Left renal pelvis (tissue), 4 donors: Measurements from ENCODE around the gene LPCAT3. TPM values are rescaled to one million over a fixed set of nuclear protein-coding genes. Genes with fewer than 3 reads are reported as not detected.

Experiments used
- DNase-seq, 4 donors: peaks; one replicate each; pipeline ENCODE4 v3.0.0-alpha.2; 2013; ENCODE audit warnings: low read depth in 4 of 4, low spot score in 3 of 4
- polyA plus RNA-seq, 4 donors: library from polyadenylated mRNA; unstranded; fragments of 120-200 nt; gene quantifications; one replicate each; pipeline ENCODE4 v1.2.1, GENCODE V29; 2013; ENCODE audit not compliant: insufficient read length in 4 of 4

The LPCAT3 gene
- polyA plus RNA-seq, 4 donors: 33.8 to 67.5 (median 57.9) TPM

DNA sequence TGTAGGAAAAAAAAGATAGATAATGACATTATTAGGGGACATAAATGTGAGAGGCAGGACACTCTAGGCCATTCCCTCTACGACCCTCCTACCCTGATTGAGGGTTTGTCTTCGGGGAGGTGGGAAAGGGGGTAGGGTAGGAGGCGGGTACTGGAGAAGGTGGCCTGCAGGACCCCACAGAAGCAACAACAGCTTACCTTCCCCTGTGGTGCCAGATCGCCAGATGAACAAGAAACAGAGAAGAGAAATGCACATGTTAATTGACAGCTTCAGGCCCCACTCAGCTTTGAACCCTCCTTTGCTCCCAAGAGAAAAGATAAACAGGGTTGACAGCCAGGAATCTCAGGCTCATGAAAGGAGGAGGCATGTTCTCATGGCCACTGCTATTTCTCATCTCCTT, 52.6 kb downstream of the LPCAT3 start:
- no peak for DNase-seq

GRCh38 chr12:6965026-6965661, 53.1 kb downstream of the LPCAT3 start:
- DNase-seq: peak in 2 of 4 donors; percentile 64 to 79

DNA sequence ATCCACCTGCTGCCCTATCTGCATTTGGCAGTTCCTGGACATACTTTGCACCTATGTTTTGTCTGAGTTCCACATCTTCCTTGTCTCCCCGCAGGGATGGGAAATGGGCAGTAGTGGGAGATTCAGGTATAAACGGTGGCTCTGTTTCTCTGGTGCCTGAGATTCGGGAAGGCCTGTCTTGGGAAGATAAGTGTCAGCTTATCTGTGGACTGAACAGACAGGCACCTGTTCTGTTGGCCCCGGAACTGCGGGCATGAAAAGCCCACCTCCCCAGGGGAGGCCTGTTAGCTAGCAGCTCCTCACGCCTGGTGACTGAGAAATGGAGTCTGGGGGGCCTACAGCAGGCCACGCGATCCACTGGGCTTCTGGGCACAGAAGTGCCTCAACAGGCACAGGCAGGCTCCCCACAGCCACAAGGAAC, 53.7 kb downstream of the LPCAT3 start:
- DNase-seq: no peak

DNA sequence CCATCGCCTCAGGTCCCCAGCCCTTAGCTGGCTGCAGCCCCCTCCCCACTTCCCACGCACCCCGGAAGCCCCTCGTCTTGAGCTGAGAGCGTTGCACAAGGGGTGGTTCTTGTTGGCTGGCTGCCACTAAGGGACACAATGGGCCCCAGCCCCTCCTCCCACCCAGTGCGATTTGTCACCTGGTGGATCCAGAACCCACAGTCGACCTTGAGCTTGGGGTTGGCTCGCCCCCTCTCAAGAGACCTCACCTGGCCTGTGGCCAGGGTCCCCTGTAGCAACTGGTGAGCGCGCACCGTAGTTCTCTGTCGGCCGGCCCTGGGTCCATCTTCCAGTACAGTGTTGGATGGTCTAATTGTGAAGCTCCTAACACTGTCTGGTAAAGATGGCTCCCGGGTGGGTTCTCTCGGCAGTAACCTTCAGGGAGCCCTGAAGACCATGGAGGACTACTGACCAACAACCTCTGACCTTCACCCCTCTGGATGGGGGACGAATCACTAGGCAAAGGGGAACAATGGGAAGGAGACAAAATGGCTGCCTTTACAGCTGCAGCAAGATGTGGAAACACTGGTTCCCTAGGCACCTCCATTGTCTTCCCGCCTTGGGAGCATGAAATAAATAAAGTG, 54.4 kb downstream of the LPCAT3 start:
- no peak for DNase-seq

DNA sequence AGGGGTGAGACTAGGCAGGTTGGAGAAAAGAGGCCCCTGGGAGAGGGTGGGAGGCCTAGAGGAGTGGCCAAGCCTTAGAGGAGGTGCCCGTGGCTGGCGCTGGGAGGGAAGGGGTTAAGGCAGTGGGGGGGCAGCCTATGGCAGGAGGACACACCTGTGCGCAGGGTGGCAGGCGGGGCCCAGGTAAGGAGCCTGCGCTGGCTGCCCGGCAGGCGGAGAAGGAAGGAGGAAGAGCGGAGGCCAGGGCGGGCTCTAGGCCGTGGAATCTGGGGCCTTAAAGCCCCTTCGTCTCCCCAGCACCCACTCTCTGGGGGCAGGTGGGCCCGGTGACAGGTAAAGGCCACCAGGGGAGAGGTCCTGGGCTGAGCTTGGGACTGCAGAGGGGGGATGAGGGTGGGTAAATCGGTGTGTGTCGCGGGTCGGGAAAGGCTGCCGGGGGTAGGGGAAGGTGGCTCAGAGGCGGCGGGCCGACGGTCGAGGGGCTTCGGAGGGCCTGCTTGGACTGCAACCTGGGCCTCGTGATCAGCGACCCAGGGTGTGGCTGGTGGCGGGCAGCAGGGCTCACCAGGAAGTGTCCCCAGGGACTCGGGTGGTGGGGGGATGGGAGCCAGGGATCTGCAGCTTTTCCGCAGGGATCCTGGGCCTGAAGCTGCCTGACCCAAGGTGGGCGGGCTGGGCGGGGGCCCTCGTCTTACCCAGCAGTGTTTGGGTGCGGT, 55.1 kb downstream of the LPCAT3 start:
- no peak for DNase-seq

DNA sequence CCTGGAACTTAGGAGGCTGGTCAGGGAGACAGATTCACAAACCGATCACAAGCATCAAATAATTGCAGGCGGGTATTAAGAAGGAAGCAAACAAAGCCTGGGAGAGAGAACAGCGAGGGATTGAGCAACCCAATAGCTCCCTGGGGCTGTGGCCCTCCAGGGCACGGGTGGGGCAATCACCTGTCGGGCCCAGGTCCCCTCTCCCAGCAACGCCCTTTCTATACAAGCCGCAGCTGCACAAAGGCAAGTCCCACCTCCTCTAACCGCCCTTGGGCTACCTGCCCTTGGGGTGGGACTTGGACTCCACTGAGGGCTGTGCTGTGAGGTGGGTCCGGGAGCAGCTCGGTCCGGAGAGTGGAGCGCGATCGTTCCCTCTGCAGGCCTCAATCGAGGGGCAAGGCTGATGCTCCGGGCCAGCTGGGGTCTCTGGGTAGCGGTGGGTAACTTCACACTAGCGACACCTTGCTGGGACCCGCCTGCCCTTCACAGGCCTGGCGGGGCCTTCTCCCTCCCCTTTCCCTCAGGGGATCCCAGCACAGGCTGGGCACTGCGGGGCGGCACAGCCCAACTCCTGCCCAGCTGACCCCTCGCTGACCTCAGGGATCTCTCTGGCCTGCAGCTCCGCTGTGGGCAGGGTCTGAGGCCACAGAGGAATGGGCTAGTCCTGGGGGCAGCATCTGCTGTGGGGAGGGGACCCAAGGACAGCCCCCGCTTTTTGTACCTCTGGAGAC, 55.8 kb downstream of the LPCAT3 start:
- no peak for DNase-seq

GRCh38 chr12:6961695-6962284, 56.5 kb downstream of the LPCAT3 start:
- DNase-seq: no peak

GRCh38 chr12:6961278-6961694, 57.0 kb downstream of the LPCAT3 start:
- DNase-seq: no peak

DNA sequence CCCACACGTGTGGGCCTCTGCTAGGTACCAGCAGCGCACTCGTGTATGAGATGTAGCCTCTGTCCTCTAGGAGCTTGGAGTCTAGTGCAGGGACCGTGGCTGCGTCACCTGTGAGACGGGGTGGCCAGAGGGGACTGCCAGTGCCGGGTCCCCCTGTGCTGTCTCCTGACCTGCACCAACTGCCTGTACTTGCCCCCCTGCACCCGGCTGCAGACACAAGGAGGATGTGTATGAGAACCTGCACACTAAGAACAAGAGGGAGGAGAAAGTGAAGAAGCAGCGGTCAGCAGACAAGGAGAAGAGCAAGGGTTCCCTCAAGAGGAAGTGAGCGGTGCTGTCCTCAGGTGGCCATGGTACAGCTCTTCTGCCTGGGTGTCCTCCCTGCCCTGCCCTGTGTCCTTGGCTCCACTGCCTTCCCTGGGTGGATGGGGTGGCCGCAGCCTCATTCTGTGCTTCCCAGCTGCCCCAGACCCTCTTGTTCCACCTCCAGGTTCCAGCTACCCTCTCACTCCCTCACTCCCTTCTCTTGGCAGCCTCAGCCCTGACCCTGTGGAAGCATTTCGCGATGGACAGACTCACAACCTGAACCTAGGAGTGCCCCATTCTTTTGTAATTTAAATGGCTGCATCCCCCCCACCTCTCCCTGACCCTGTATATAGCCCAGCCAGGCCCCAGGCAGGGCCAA, 57.5 kb downstream of the LPCAT3 start:
- DNase-seq: no peak

- DNase-seq: no peak
Measured at GRCh38 chr12:6959805-6960592, 58.3 kb downstream of the LPCAT3 start.

DNA sequence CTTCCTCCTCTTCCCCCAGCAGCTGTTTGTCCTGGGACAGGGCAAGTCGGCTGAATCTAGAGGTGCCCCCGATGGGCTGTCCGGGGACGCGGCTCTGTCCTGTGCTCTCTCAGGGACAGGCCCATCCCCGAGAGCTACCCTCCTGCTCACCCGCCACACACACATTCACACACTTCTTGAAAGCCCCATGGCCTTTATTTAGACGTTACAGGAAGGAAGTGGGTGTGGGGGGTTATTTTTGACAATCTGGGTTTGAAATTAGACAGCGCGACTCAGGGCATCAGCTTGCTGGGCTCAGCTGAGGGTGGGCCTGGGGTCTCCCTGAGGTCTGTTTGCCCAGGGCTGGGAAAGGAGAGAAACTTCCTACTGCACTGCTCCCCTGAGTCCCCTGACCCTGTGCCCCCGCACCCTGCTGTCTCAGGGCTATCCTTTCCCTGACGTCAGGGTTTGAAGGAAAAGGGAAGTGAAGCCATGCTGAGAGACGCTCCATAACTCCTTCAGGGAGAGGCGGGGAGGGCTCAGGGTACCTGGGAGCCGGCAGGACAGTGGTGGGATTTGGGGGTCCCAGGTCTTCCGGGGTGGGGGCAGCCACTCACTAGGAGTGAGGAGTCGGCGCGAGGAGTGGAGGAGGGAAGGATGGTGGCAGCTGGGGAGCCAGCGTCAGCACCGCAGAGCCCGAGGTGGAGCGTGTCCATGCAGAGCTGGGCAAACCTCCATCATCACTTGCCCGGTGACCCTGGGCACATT, 59.0 kb downstream of the LPCAT3 start:
- DNase-seq: no peak

DNA sequence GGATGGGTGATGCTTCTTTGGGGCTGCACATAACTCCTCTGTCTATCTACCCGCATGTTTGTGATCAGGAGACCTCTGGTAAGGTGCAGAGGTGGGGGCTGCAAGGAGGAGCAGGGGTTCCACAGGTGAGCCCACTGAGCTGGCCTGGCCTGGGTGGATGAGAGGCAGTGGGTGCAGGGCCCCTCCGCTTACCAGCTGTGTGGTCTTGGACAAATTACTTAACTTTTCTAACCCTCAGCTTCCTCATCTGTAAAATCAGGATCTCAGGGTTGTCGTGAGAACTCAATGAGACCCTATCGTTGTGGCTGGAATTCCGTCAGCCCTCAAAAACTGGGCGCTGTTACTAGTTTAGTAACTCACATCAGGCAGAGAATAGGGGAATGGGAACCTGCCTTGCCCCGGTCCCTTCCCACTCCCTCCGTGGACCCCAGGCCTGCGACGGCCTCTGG, 59.6 kb downstream of the LPCAT3 start:
- no peak for DNase-seq

DNA sequence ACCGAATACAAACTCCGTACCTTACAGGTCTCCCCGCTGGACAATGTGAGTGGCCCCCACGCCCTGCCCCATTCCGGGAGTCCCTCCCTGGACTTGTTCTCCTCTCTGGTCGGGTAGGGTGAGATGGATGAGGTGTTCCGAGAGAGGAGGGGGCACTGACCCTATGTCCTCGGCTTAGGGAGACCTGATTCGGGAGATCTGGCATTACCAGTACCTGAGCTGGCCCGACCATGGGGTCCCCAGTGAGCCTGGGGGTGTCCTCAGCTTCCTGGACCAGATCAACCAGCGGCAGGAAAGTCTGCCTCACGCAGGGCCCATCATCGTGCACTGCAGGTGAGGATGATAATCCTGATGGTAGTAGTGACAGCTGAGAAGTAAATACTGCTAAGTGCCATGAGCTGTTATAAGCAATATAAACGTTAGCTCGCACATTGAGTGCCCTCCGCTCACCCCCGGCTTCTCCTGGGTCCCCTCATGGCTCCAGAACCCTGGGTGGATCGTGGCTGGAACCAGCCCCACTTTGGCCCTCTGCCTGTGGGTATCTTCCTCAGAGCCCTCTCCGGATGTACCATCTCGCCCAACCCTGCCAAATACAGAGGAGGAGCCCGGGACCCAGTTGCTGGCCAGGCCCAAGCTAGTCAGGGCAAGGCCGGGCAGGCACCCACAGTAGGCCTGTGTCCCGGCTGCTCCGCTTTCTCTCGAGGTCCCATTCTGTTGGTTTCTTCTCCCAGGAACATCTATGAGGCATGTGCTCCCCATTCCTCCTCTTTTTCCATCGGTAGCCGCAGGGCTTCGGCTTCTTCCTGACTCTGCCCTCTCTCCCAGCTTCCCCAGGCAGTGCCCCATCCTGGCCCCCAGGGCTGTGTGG, 60.3 kb downstream of the LPCAT3 start:
- no peak for DNase-seq

DNA sequence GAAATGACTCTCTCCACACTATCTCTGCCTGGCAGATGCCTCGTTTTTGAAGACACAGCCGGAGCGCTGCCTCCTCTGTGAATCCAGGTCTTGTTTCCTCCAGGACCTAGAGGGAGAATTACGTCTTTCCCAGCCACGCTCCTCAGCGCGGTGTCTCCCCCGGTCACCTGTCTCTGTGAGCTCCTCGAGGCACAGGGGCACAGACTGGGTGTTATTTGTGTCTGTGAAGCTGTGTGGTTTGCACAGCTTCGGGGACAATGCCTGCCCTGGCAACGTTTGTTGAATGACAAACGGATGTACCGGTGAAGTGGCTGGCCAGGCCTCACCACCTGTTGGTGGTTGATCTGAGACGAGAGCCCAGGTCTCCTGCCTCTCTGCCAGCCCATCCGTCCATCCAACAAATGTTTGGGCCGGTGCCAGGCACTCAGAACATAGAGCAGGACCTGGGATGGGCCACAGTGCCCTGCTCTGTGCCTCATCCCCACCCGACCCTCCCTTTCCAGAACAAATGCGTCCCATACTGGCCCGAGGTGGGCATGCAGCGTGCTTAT, 61.0 kb downstream of the LPCAT3 start:
- DNase-seq: no peak

DNA sequence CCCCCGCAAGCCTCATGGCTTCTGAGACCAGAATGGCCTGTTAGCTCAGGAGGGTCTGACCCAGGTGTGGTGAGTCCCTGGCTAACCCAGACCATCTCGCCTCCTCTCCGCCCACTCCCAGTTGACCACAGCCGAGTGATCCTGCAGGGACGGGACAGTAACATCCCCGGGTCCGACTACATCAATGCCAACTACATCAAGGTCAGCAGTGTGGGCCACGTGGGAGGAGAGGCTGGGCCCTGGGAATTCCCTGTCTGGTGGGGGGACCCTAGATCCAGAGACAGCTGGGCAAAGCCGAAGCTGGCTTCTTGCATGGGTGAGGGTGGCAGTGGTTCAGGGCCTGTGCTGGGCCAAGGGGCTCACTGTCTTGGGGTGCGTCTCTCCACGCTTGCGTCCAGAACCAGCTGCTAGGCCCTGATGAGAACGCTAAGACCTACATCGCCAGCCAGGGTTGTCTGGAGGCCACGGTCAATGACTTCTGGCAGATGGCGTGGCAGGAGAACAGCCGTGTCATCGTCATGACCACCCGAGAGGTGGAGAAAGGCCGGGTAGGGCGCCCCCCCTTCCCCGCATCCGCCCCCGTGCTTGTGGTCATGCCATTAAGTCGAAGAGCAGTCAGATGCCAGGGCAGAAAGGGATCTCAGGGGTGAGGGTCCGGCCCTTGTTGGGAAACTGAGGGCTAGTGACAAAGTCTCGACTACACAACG, 62.1 kb downstream of the LPCAT3 start:
- no peak for DNase-seq

DNA sequence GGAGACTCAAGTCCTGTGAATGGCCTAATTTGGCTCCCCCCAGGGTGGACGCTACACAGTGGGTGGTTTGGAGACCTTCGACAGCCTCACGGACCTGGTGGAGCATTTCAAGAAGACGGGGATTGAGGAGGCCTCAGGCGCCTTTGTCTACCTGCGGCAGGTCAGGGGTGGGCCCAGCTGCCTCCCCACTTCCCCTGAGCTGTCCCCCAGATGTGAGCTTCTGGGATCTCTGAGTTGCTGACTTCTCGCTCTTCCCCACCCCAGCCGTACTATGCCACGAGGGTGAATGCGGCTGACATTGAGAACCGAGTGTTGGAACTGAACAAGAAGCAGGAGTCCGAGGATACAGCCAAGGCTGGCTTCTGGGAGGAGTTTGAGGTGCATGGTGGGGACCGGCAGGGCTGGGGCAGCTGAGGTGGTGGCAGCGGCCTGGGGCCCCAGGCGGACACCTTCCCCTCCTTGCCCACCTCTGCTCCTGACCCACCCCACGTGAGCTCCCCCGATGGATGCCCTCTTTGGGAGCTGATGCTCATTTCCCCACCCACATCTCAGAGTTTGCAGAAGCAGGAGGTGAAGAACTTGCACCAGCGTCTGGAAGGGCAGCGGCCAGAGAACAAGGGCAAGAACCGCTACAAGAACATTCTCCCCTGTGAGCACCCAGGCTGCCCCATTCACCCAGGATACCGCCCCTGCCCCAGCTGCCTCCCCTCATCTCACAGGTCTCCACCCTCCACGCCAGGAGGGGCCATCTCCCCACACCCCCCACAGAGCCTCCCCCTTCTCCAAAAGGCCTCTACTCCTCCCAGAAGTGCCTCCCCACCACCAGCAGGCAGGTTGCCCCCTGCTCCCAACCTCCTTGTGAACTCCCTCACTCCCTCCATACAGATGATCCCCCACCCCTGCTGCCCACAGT, 62.9 kb downstream of the LPCAT3 start:
- no peak for DNase-seq
